SK-N-SH treated with all-trans-retinoic acid at 6 μM for 48 hours (cell line): ENCODE measurements around the gene INS.

ENCODE experiments used
- ATAC-seq: fragments of 200-7000 bp; cut with Tn5 transposase; 3 replicates; pipeline ENCODE4 v1.9.1; 2020; ENCODE audit warnings: mild to moderate bottlenecking, moderate library complexity
- ARNTL ChIP-seq: fragments of 450-650 bp; formaldehyde crosslinking; IDR thresholded peaks from 2 replicates; pipeline ENCODE4 v1.5.0; 2020; ENCODE audit warnings: low read depth, mild to moderate bottlenecking, moderate library complexity, borderline replicate concordance
- CSDC2 ChIP-seq: fragments of 250-450 bp; sonication (Bioruptor Pico); IDR thresholded peaks from 2 replicates; pipeline ENCODE4 v1.5.0; 2020; ENCODE audit warnings: mild to moderate bottlenecking, moderate library complexity
- ESRRG ChIP-seq: fragments of 250-450 bp; sonication (Bioruptor Pico); IDR thresholded peaks from 2 replicates; pipeline ENCODE4 v1.6.1; 2021; ENCODE audit warnings: mild to moderate bottlenecking
- ISL1 ChIP-seq: fragments of 250-450 bp; sonication (Bioruptor Pico); IDR thresholded peaks from 2 replicates; pipeline ENCODE4 v2.1.2; 2022; ENCODE audit warnings: mild to moderate bottlenecking, moderate library complexity
- OSR1 ChIP-seq: fragments of 250-450 bp; sonication (Bioruptor Pico); IDR thresholded peaks from 2 replicates; pipeline ENCODE4 v1.8.0; 2022; ENCODE audit warnings: moderate library complexity, mild to moderate bottlenecking, inconsistent platforms
- PPARA ChIP-seq: fragments of 250-450 bp; sonication (Bioruptor Pico); IDR thresholded peaks from 2 replicates; pipeline ENCODE4 v1.5.0; 2020; ENCODE audit warnings: mild to moderate bottlenecking, borderline replicate concordance
- RARB ChIP-seq: fragments of 250-450 bp; sonication (Bioruptor Pico); IDR thresholded peaks from 2 replicates; pipeline ENCODE4 v1.8.0; 2021; ENCODE audit warnings: mild to moderate bottlenecking, moderate library complexity
- SNAI2 ChIP-seq: fragments of 250-450 bp; sonication (Bioruptor Pico); IDR thresholded peaks from 2 replicates; pipeline ENCODE4 v1.5.0; 2020; ENCODE audit warnings: mild to moderate bottlenecking, moderate library complexity
- TCF4 ChIP-seq: fragments of 250-450 bp; sonication (Bioruptor Pico); IDR thresholded peaks from 2 replicates; pipeline ENCODE4 v1.8.0; 2021; ENCODE audit warnings: mild to moderate bottlenecking, moderate library complexity, borderline replicate concordance
- TOX ChIP-seq: fragments of 250-450 bp; sonication (Bioruptor Pico); IDR thresholded peaks from 2 replicates; pipeline ENCODE4 v1.8.0; 2021; ENCODE audit warnings: mild to moderate bottlenecking, moderate library complexity, borderline replicate concordance
- ZC3H10 ChIP-seq: fragments of 250-450 bp; sonication (Bioruptor Pico); IDR thresholded peaks from 2 replicates; pipeline ENCODE4 v1.5.1; 2021; ENCODE audit warnings: mild to moderate bottlenecking, moderate library complexity
- ZFP3 ChIP-seq: fragments of 250-450 bp; sonication (Bioruptor Pico); IDR thresholded peaks from 2 replicates; pipeline ENCODE4 v1.5.0; 2020; ENCODE audit warnings: mild to moderate bottlenecking, moderate library complexity
- ZFP30 ChIP-seq: fragments of 450-650 bp; formaldehyde crosslinking; IDR thresholded peaks from 2 replicates; pipeline ENCODE4 v1.5.0; 2022; ENCODE audit warnings: mild to moderate bottlenecking, moderate library complexity
- ZNF565 ChIP-seq: fragments of 450-650 bp; formaldehyde crosslinking; conservative IDR thresholded peaks from 2 replicates; pipeline ENCODE4 v1.5.0; 2020; ENCODE audit warnings: low read depth, mild to moderate bottlenecking, moderate library complexity
- ZNF70 ChIP-seq: fragments of 450-650 bp; formaldehyde crosslinking; IDR thresholded peaks from 2 replicates; pipeline ENCODE4 v1.5.0; 2020; ENCODE audit warnings: mild to moderate bottlenecking, moderate library complexity
- ZNF8 ChIP-seq: fragments of 450-650 bp; formaldehyde crosslinking; IDR thresholded peaks from 2 replicates; pipeline ENCODE4 v1.5.0; 2020; ENCODE audit warnings: mild to moderate bottlenecking, moderate library complexity
- TF ChIP-seq, protein P1 (sequence below): fragments of 250-450 bp; sonication (Bioruptor Pico); IDR thresholded peaks from 2 replicates; pipeline ENCODE4 v1.5.1; 2021; ENCODE audit warnings: mild to moderate bottlenecking, moderate library complexity
- TF ChIP-seq, protein P2 (sequence below): fragments of 250-450 bp; sonication (Bioruptor Pico); IDR thresholded peaks from 2 replicates; pipeline ENCODE4 v1.8.0; 2021; ENCODE audit warnings: low read depth, mild to moderate bottlenecking, moderate library complexity, borderline replicate concordance
- TF ChIP-seq, protein P3 (sequence below): fragments of 250-450 bp; sonication (Bioruptor Pico); IDR thresholded peaks from 2 replicates; pipeline ENCODE4 v1.5.1; 2020; ENCODE audit warnings: low read depth, mild to moderate bottlenecking, moderate library complexity

The INS gene

DNA sequence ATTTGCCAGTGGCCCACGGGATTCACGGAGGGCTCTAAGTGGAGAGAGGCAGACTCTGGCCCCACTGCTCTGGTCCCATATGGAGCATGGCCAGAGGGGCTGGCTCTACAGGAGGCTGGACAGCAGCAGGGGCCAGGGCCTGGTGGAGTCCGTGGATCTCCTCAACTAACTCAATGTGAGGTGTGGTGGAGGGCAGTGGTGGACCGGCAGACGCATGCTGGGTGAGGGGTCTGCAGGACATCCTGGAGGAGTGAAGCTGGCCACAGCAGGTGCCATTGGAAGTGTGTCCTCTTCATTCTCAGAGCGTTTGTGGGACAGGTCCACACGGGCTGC, 37.4 kb downstream of the INS start:
- TF ChIP-seq ARNTL, result no peak
- TF ChIP-seq ZNF565 (CRISPR knock-in tag), result no peak
- no peak for TF ChIP-seq PPARA (CRISPR knock-in tag)
- TF ChIP-seq, protein P1, sequence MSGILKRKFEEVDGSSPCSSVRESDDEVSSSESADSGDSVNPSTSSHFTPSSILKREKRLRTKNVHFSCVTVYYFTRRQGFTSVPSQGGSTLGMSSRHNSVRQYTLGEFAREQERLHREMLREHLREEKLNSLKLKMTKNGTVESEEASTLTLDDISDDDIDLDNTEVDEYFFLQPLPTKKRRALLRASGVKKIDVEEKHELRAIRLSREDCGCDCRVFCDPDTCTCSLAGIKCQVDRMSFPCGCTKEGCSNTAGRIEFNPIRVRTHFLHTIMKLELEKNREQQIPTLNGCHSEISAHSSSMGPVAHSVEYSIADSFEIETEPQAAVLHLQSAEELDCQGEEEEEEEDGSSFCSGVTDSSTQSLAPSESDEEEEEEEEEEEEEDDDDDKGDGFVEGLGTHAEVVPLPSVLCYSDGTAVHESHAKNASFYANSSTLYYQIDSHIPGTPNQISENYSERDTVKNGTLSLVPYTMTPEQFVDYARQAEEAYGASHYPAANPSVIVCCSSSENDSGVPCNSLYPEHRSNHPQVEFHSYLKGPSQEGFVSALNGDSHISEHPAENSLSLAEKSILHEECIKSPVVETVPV (CRISPR knock-in tag), result no peak
- no peak for ATAC-seq

DNA sequence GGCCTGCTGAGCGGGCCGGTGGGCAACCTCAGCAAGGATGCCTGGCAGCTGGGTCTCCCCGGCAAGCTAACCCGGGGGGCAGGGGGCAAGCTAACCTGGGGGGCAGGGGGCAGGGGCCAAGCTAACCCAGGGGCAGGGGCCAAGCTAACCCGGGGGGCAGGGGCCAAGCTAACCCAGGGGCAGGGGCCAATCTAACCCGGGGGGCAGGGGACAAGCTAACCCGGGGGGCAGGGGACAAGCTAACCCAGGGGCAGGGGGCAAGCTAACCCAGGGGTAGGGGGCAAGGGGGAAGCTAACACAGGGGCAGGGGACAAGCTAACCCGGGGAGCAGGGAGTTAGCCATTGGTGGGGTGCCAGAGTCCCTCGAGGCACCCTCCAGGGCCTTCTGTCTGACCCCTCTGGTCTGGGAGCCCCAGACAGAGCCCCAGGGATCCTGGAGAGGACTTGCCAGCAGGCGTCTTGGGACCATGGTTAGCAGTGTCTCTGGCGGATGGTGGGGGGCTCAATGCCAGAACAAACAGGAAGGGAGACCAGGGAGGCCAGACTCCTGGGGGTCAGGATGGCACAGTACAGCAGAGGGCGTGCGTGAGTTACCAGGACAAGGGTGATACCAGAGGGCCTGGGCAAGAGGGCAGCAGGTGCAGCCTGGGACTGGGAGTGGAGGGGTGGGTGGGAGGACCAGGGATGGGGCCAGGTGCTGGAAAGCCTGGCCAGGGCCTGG, 37.9 kb downstream of the INS start:
- no peak for ATAC-seq
- TF ChIP-seq ZFP30, result no peak
- no peak for TF ChIP-seq TOX (CRISPR knock-in tag)
- no peak for TF ChIP-seq ESRRG
- no peak for TF ChIP-seq ARNTL
- TF ChIP-seq, protein P1 (CRISPR knock-in tag), result no peak
- TF ChIP-seq TCF4, result no peak
- TF ChIP-seq, protein P2, sequence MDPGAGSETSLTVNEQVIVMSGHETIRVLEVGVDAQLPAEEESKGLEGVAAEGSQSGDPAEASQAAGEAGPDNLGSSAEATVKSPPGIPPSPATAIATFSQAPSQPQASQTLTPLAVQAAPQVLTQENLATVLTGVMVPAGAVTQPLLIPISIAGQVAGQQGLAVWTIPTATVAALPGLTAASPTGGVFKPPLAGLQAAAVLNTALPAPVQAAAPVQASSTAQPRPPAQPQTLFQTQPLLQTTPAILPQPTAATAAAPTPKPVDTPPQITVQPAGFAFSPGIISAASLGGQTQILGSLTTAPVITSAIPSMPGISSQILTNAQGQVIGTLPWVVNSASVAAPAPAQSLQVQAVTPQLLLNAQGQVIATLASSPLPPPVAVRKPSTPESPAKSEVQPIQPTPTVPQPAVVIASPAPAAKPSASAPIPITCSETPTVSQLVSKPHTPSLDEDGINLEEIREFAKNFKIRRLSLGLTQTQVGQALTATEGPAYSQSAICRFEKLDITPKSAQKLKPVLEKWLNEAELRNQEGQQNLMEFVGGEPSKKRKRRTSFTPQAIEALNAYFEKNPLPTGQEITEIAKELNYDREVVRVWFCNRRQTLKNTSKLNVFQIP, result no peak
- no peak for TF ChIP-seq PPARA (CRISPR knock-in tag)
- TF ChIP-seq ZNF565 (CRISPR knock-in tag), result no peak
- TF ChIP-seq ZFP3 (CRISPR knock-in tag), result no peak
- no peak for TF ChIP-seq SNAI2 (CRISPR knock-in tag)
- no peak for TF ChIP-seq ISL1 (CRISPR knock-in tag)
- TF ChIP-seq, protein P3, sequence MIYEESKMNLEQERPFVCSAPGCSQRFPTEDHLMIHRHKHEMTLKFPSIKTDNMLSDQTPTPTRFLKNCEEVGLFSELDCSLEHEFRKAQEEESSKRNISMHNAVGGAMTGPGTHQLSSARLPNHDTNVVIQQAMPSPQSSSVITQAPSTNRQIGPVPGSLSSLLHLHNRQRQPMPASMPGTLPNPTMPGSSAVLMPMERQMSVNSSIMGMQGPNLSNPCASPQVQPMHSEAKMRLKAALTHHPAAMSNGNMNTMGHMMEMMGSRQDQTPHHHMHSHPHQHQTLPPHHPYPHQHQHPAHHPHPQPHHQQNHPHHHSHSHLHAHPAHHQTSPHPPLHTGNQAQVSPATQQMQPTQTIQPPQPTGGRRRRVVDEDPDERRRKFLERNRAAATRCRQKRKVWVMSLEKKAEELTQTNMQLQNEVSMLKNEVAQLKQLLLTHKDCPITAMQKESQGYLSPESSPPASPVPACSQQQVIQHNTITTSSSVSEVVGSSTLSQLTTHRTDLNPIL (CRISPR knock-in tag), result no peak
- TF ChIP-seq OSR1 (CRISPR knock-in tag), result no peak
- TF ChIP-seq, all 23 proteins: peak for 0

DNA sequence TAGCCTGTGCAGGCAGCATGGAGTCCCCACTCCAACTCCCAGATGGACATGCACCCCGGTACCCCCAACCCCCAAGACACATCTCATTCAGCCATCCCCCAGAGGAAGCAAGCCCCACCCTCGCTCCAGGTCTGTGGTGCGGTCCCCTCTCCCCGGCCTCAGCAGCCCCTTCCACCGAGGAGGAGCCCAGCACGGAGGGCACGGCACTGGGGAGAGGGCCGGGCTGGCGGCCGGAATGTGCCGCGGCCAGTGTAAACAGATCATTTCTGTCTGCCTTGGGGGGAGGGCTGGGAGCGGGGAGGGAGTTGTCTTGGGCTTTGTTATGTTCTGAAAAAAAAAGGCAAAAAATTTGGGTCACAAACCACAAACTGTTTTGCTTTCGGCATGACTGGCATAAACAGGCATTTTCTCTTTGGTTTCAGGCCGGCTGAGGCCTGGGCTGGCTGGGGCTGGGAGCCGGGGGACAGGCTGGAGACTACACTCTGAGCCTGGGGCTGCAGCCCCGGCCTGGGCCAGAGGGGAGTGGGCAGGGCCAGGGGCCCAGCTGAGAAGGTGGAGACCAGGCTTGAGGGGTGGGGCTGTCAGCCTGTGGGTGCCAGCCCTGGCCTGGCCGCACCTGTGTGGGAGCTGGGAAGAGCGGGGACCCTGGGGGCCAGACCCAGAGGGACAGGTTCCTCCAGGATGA, 38.6 kb downstream of the INS start:
- no peak for ATAC-seq
- TF ChIP-seq ZNF565 (CRISPR knock-in tag) (no peak), ISL1 (CRISPR knock-in tag) (no peak), ZNF8 (CRISPR knock-in tag) (no peak), RARB (CRISPR knock-in tag) (no peak), ZNF70 (CRISPR knock-in tag) (no peak), SNAI2 (CRISPR knock-in tag) (no peak), CSDC2 (CRISPR knock-in tag) (no peak), ARNTL (no peak), TOX (CRISPR knock-in tag) (no peak), ZC3H10 (CRISPR knock-in tag) (no peak), ZFP30 (no peak), ZFP3 (CRISPR knock-in tag) (no peak), TCF4 (no peak), PPARA (CRISPR knock-in tag) (no peak)

DNA sequence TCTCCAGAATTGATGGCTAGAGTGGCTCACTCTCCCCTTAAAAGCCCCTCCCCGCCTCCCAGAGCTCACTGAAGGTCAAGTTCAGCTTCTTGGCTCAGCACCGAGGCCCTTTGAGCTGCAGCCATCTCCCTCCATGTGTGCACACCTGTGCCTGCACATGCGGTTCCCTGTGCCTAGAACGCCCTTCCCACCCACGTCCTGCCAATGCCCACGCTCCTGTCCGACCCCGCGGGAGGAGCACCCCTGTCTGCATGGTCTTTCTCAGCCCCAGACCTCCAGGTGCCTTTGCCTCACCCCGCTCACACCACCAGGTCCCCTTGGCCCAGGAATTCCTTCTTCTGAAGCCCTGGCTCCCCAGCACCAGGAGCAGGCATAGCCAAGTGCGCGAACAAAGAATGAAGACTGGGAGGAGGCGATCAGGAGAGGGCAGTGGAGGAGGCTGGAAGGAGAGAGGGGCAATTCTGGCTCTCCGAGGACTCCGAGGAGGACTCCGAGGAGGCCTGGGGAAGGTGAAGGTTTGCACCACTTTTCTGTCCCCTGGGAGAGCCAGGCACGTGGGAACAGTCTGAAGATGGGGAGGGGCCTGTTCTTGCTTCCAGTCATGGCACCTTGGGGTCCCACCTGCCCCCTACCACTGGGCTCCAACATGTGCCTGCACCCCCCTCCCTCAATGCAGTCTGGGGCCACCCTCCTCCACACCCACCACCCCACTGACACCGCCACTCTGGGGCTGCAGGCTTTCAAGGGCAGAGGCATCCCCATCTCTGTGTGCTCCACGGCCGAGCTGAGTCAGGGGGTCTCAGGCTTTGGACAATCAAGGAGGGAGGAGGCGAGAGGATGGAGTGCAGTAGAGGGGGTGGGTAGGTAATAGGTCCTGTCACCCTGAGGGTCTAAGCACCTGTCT, 39.5 kb downstream of the INS start:
- ATAC-seq, result no peak
- TF ChIP-seq, protein P3 (CRISPR knock-in tag), result no peak
- TF ChIP-seq, all 23 proteins: peak for 0
